GM12878 (cell line): ENCODE measurements around the gene LRSAM1. TPM values are rescaled to one million over a fixed set of nuclear protein-coding genes. Genes with fewer than 3 reads are reported as not detected.

Experiments
- BRCA1 ChIP-seq: IDR thresholded peaks from 2 replicates; pipeline ENCODE4 v1.6.1; 2011; ENCODE audit warnings: low read depth, low read length, improper control_type of control experiment
- HCFC1 ChIP-seq: fragments of 150-350 bp; IDR thresholded peaks from 2 replicates; pipeline ENCODE4 v1.6.1; 2014; ENCODE audit warnings: low read length
- MEF2B ChIP-seq: fragments of 450-650 bp; IDR thresholded peaks from 2 replicates; pipeline ENCODE4 v1.6.1; 2018; ENCODE audit warnings: mild to moderate bottlenecking, moderate library complexity; ENCODE audit not compliant: partially characterized antibody, poor library complexity, severe bottlenecking
- SREBF2 ChIP-seq: IDR thresholded peaks from 2 replicates; pipeline ENCODE4 v1.6.1; 2012; ENCODE audit warnings: mild to moderate bottlenecking, low read length
- ZNF274 ChIP-seq: IDR thresholded peaks from one replicate; pipeline ENCODE4 v1.8.0; 2011; ENCODE audit not compliant: insufficient read length, insufficient read depth
- polyA plus RNA-seq, 11 experiments: library from polyadenylated mRNA; depleted of rRNA in 4 of 11; unstranded in 6 of 11; stranded (reverse) in 5 of 11; fragments of >200 nt; fragmentation: Nextera tagmentation in 4 of 11; fragmentation: Illumina TruSeq in 1 of 11; extraction: Ambion mirVana in 4 of 11; extraction: Trizol in 1 of 11; gene quantifications; 1 replicate in 1 of 11; 2 replicates in 10 of 11; pipeline versions ENCODE4 v1.2.1 to v1.2.3, GENCODE V29; 2011 to 2016; ENCODE audit warnings: inconsistent platforms in 2 of 11, missing spikeins in 2 of 11, low read depth in 1 of 11
- total RNA-seq, 4 experiments: library from RNA; depleted of rRNA in 3 of 4; stranded (reverse); fragments of >200 nt in 3 of 4; fragmentation: Illumina TruSeq in 1 of 4; extraction: Trizol in 1 of 4; gene quantifications; 2 replicates each; pipeline versions ENCODE4 v1.2.1 to v1.2.3, GENCODE V29; 2013 to 2021
- TF ChIP-seq, protein P1 (sequence below): IDR thresholded peaks from 2 replicates; pipeline ENCODE4 v1.6.1; 2012; ENCODE audit warnings: low read depth, low read length, improper control_type of control experiment
- TF ChIP-seq, protein P2 (sequence below): IDR thresholded peaks from 2 replicates; pipeline ENCODE4 v1.6.1; 2011; ENCODE audit warnings: borderline replicate concordance, low read depth, mild to moderate bottlenecking, moderate library complexity, low read length; ENCODE audit not compliant: insufficient read depth, poor library complexity, severe bottlenecking
- TF ChIP-seq, protein P3 (sequence below): IDR thresholded peaks from 2 replicates; pipeline ENCODE4 v1.6.1; 2011; ENCODE audit warnings: mild to moderate bottlenecking, low read depth, low read length, moderate library complexity; ENCODE audit not compliant: insufficient replicate concordance

Gene LRSAM1
- total and polyA plus RNA-seq, 10 of the 15 experiments (the other 5 are each of a cell fraction or from before 2014, with no cell fraction given): 0.14 to 23.4 (median 11.7) TPM

DNA sequence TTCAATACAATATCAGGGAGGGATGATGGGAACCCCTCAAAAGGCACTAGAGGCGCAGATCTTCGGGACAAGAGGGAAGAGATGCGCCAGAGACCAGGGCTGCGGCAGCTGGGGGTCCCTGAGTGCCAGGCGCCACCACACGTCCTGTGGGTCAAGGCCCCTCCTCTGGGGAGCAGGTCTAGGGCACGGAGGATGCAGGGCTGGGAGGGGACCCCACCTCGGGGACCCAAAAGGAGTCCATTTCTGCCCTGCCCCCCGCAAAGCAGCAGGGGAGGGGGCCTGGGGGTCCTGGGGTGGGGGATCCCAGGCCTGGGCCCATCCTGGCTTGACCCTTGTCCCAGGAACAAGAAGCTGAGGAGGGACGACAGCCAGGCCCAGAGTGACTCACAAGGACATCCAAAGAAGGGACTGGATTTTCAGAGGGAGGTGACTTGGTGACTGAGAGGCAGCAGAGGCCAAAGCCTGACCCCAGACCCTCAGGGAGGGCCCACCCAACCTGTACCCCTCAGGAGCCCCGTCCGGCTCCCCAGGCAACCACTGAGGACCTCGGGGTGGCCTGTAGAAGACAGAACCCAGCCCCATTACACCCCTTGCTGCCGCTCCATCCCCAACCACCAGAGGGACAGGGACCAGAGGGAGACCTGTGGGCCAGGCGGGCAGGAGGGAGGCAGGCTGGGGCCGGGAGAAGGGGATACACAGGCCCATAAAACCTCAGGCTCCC is 54.2 kb downstream of the LRSAM1 start (continued):
- TF ChIP-seq, protein P1, sequence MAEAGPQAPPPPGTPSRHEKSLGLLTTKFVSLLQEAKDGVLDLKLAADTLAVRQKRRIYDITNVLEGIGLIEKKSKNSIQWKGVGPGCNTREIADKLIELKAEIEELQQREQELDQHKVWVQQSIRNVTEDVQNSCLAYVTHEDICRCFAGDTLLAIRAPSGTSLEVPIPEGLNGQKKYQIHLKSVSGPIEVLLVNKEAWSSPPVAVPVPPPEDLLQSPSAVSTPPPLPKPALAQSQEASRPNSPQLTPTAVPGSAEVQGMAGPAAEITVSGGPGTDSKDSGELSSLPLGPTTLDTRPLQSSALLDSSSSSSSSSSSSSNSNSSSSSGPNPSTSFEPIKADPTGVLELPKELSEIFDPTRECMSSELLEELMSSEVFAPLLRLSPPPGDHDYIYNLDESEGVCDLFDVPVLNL: no peak
- TF ChIP-seq MEF2B: no peak
- TF ChIP-seq, protein P2, sequence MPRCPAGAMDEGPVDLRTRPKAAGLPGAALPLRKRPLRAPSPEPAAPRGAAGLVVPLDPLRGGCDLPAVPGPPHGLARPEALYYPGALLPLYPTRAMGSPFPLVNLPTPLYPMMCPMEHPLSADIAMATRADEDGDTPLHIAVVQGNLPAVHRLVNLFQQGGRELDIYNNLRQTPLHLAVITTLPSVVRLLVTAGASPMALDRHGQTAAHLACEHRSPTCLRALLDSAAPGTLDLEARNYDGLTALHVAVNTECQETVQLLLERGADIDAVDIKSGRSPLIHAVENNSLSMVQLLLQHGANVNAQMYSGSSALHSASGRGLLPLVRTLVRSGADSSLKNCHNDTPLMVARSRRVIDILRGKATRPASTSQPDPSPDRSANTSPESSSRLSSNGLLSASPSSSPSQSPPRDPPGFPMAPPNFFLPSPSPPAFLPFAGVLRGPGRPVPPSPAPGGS: no peak
- TF ChIP-seq BRCA1: no peak
- no peak for TF ChIP-seq SREBF2
- no peak for TF ChIP-seq HCFC1
- TF ChIP-seq ZNF274: no peak
- TF ChIP-seq, protein P3, sequence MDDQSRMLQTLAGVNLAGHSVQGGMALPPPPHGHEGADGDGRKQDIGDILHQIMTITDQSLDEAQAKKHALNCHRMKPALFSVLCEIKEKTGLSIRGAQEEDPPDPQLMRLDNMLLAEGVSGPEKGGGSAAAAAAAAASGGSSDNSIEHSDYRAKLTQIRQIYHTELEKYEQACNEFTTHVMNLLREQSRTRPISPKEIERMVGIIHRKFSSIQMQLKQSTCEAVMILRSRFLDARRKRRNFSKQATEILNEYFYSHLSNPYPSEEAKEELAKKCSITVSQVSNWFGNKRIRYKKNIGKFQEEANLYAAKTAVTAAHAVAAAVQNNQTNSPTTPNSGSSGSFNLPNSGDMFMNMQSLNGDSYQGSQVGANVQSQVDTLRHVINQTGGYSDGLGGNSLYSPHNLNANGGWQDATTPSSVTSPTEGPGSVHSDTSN: no peak
- TF ChIP-seq, all 136 proteins: peak for 3
